Glutamatergic neuron (in vitro differentiated cells): ENCODE data around the gene TAF11. TPM values are rescaled to one million over a fixed set of nuclear protein-coding genes. Genes with fewer than 3 reads are reported as not detected.

Experiments
- DNase-seq: peaks from one replicate; pipeline ENCODE4 v3.0.0; 2022
- H3K27ac Mint-ChIP-seq: one replicate; pipeline ENCODE4 v1.8.0; 2020; ENCODE audit warnings: mild to moderate bottlenecking, mixed read lengths, inconsistent platforms; ENCODE audit not compliant: unreplicated experiment
- H3K27me3 Mint-ChIP-seq: one replicate; pipeline ENCODE4 v1.8.0; 2020; ENCODE audit warnings: mild to moderate bottlenecking, moderate library complexity, mixed read lengths, inconsistent platforms; ENCODE audit not compliant: unreplicated experiment
- H3K36me3 Mint-ChIP-seq: one replicate; pipeline ENCODE4 v1.8.0; 2020; ENCODE audit warnings: mild to moderate bottlenecking, mixed read lengths, inconsistent platforms; ENCODE audit not compliant: unreplicated experiment
- H3K4me1 Mint-ChIP-seq: one replicate; pipeline ENCODE4 v1.8.0; 2020; ENCODE audit warnings: mild to moderate bottlenecking, low read depth, mixed read lengths, inconsistent platforms; ENCODE audit not compliant: unreplicated experiment
- H3K4me3 Mint-ChIP-seq: one replicate; pipeline ENCODE4 v1.8.0; 2020; ENCODE audit warnings: mild to moderate bottlenecking, mixed read lengths, inconsistent platforms; ENCODE audit not compliant: unreplicated experiment
- H3K9me3 Mint-ChIP-seq: one replicate; pipeline ENCODE4 v1.8.0; 2020; ENCODE audit warnings: mild to moderate bottlenecking, moderate library complexity, mixed read lengths, inconsistent platforms; ENCODE audit not compliant: unreplicated experiment
- total RNA-seq: library from RNA; stranded (reverse); fragmentation: NEBNext Ultra II Directional; extraction: Animal tissue kit (Norgen Biotek cat#: 25700); gene quantifications from one replicate; pipeline ENCODE4 v1.2.1, GENCODE V29; 2021; ENCODE audit not compliant: unreplicated experiment
- TF ChIP-seq, protein P1 (sequence below): fragments of 200-600 bp; sonication (generic); IDR thresholded peaks from one replicate; pipeline ENCODE4 v1.5.0; 2021; ENCODE audit not compliant: partially characterized antibody, unreplicated experiment

The TAF11 gene
- total RNA-seq, 1 donor from 2014 or later, result 48.5 TPM

DNA sequence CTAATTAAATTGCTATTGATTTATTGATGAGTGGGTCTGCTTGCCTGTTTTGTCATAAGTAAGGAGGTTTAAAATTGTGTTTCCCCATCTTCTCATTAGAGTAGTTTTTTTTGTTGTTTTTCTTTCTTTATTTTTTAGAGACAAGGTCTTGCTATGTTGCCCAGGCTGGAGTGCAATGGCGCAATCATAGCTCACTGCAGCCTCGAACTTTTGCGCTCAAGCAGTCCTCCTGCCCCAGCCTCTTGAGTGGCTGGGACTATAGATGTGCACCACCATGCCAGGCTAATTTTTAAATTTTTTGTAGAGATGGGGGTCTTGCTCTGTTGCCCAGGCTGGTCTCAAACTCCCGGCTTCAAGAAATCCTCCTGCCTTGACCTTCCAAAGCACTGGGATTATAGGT lies 32.3 kb upstream of the TAF11 start:
- TF ChIP-seq, protein P1, sequence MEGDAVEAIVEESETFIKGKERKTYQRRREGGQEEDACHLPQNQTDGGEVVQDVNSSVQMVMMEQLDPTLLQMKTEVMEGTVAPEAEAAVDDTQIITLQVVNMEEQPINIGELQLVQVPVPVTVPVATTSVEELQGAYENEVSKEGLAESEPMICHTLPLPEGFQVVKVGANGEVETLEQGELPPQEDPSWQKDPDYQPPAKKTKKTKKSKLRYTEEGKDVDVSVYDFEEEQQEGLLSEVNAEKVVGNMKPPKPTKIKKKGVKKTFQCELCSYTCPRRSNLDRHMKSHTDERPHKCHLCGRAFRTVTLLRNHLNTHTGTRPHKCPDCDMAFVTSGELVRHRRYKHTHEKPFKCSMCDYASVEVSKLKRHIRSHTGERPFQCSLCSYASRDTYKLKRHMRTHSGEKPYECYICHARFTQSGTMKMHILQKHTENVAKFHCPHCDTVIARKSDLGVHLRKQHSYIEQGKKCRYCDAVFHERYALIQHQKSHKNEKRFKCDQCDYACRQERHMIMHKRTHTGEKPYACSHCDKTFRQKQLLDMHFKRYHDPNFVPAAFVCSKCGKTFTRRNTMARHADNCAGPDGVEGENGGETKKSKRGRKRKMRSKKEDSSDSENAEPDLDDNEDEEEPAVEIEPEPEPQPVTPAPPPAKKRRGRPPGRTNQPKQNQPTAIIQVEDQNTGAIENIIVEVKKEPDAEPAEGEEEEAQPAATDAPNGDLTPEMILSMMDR, result no peak
- Mint-ChIP-seq H3K4me1 (peaks cover 8% of the 10 kb centered on the region), H3K9me3 (no peaks in the 10 kb centered on the region), H3K4me3 (no peak overlapping the region), H3K36me3 (no peaks in the 10 kb centered on the region), H3K27ac (no peak overlapping the region), H3K27me3 (peaks cover 6% of the 10 kb centered on the region)
- no peak for DNase-seq

DNA sequence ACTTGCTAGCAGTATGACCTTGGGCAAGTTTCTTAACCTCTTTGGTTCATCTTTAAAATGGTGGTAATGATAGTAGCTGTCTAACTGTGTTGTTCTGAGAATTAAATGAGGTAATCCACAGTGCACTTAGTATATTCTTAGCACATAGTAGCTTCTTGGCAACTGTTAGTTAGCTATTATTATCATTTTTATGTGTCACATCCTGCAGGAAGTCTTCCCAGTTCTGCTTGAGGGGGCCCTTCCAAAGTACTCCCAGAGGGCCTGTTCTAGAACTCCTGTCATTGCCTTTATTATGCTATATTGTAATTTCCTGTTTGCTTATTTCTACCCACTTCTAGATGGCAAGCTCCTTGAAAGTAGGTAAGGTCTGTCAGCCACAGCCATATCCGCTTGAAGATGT lies 31.8 kb upstream of the TAF11 start:
- TF ChIP-seq, protein P1, result no peak
- no peaks in the 10 kb centered on the region for H3K36me3 Mint-ChIP-seq
- no peak for DNase-seq
- peaks cover 6% of the 10 kb centered on the region for H3K27me3 Mint-ChIP-seq
- H3K4me3 Mint-ChIP-seq, result no peak overlapping the region
- no peak overlapping the region for H3K27ac Mint-ChIP-seq
- peaks cover 8% of the 10 kb centered on the region for H3K4me1 Mint-ChIP-seq
- no peaks in the 10 kb centered on the region for H3K9me3 Mint-ChIP-seq

DNA sequence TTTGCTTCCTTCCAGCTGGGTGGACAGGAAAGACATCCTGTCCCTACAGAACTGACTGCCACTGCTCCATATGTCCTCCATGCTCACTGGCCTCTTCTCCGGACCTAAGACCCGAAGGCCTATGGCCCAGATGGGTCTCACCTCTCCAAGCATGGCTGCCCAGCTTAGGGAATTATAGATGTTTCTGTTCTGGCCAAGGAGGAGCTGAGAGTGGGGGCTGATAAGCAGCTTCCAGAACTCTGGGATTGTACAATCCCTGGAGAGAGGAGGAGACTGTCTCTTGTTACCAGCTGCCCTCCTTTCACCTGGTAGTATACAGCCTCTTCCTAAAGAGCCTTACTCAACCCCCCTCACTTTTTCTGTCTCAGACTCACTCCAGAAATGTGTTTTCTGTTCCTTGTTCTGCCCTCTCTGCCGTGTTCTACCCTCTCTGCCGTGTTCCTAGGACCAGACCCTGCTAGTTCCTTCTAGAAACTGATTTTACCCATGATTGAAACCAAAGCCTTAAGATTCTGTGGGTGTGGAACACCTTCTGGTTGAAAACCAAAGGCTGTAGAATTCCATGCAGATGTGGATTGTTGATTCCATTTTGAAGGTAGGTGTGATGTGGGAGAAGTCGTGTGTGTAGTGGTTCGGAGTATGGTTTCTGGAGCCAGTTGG lies 29.9 kb upstream of the TAF11 start:
- H3K4me3 Mint-ChIP-seq, result no peak overlapping the region
- no peaks in the 10 kb centered on the region for H3K36me3 Mint-ChIP-seq
- no peak overlapping the region for H3K27ac Mint-ChIP-seq
- TF ChIP-seq, protein P1, result no peak
- peaks cover 6% of the 10 kb centered on the region for H3K27me3 Mint-ChIP-seq
- peaks cover 8% of the 10 kb centered on the region for H3K4me1 Mint-ChIP-seq
- no peaks in the 10 kb centered on the region for H3K9me3 Mint-ChIP-seq
- no peak for DNase-seq

DNA sequence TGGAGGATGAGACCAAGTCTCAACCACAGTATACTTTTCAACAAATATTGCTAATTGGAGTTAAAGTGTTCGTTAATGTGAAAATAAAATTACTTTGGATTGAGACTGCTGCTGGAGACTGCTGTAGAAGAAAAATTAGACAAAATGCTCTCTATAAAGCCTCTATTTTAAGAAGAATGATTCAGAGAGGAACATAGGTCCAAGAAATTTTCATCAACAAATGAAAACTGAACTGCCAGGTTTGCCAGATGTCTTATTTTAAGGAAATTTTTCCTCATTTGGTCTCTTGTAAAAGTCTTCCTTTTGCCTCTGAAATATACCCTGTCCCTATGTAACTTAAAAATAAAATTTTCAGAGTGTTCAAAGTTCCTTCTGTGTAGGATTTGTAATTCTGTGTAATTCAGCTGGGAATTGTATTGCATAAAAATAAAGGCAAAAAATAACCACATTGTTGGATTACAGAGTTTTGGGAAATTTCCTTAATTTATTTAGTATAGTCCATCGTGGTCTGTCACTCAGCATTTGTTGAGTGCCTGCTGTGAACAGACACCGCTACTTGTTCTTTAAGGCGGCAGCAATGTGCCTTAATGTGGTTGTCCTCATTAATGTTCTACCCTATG lies 28.6 kb upstream of the TAF11 start:
- Mint-ChIP-seq H3K36me3 (no peaks in the 10 kb centered on the region), H3K4me1 (peaks cover 8% of the 10 kb centered on the region), H3K4me3 (no peak overlapping the region), H3K9me3 (no peaks in the 10 kb centered on the region), H3K27me3 (peaks cover 6% of the 10 kb centered on the region), H3K27ac (no peak overlapping the region)
- DNase-seq, result no peak
- TF ChIP-seq, protein P1, result no peak

DNA sequence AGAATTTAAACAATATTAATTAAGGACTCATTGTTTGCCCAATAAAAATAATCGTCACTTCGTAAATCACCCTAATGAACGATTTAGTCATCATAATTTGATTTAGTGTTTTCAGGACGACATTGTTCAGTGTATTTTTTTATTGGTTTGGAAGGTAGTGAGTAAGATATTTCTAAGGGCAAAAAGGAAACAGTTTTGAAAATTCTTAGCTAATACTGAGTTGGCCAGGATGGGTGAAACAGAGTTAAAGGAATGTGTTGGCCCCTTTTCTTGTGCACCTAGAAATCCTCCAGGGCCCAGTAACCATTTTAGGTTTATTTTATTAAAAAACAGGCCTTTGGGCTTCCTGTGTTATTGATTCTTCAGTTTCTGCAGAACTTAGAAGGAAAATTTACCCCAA lies 26.5 kb upstream of the TAF11 start:
- Mint-ChIP-seq H3K4me3 (no peak overlapping the region), H3K4me1 (peaks cover 14% of the 10 kb centered on the region), H3K36me3 (no peaks in the 10 kb centered on the region), H3K27ac (no peak overlapping the region), H3K27me3 (peaks cover 2% of the 10 kb centered on the region), H3K9me3 (no peaks in the 10 kb centered on the region)
- TF ChIP-seq, protein P1, result no peak
- no peak for DNase-seq
